A673 (cell line): ENCODE results near the gene RAPGEF5.

ENCODE experiments used
- CTCF ChIP-seq: fragments of 300-800, 200-600 bp; sonication (generic); conservative IDR thresholded peaks from 2 replicates; pipeline ENCODE4 v1.5.1; 2017; ENCODE audit warnings: low read depth, mild to moderate bottlenecking, antibody characterized with exemption, low read length, moderate library complexity, mixed read lengths
- EZH2 ChIP-seq: fragments of 200-600 bp; sonication (generic); IDR thresholded peaks from 2 replicates; pipeline ENCODE4 v1.6.1; 2017; ENCODE audit warnings: borderline replicate concordance, low read depth, mild to moderate bottlenecking, mixed read lengths, antibody characterized with exemption, low read length; ENCODE audit not compliant: poor library complexity, severe bottlenecking

- TF ChIP-seq CTCF (no peak), EZH2 (no peak)
Observed at GRCh38 chr7:22400936-22401553, 44.1 kb upstream of the RAPGEF5 start.
